Left forelimb (tissue), 1 donor: Measurements from ENCODE around the gene MRPL50.
"Not testable (repeated sequence)": the region's sequence is repeated elsewhere in the genome, so short reads cannot be mapped to it uniquely, and the experiment has no call there.

Experiments used
- DNase-seq: peaks from one replicate; pipeline ENCODE4 v3.0.0-alpha.2; 2018; ENCODE audit warnings: low spot score

Gene MRPL50

DNA sequence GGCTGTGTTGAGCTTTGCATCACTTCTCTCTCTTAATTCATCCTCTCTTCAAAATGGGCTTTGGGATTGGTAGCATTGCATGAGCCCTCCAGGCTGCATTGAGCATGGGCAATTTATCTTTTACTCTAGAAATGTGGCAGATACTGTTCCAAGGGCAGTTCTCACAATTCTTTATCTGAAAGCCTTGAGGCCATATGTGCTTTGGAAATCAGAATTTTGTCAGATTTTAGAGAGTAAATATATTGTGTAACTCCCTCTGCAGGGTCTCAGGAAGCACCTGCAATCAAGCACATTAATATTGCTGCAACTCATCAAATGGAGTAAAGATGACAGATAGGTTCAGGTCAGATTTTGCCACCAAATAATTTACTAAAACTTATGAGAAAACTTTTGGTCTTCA is 19.6 kb upstream of the MRPL50 start:
- DNase-seq = no peak

DNA sequence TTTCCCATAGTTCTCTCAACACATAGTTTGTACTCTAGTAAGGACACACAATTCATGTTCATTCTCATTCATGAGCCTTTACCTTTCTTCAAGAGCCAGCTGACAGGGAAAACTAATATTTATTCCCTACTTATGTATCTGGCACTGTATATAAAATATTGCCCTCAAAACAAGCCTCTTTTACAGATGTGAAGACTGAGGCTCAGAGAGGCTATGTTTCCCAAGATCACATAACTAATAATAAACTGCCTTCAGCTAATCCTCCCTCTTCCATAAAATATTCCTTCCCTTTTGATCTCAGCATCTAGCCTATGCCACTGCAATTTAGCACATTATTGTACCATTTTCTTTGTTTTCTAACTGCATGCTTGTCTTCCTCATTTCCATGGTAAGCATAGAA is 19.0 kb upstream of the MRPL50 start:
- no peak for DNase-seq

DNA sequence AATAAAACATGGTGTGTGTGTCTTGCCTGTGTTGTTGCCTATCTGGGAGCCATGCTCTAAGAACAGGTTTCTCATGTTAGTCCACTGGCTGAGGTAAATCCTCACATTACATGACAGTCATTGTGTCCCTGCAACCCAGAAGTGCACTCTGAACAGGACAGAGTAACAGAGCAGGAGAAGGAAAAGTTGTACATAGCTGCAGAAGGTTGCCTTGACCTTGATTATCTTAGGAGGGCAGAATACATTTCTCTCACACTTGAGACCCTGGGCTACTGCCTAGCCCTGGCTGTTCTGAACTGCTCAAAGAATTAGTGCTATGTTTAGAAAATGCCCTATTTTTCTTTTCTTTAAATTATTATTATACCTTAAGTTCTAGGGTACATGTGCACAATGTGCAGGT is 17.2 kb upstream of the MRPL50 start:
- no peak for DNase-seq

GRCh38 chr9:101414839-101415238 is 16.4 kb upstream of the MRPL50 start:
- DNase-seq = no peak

DNA sequence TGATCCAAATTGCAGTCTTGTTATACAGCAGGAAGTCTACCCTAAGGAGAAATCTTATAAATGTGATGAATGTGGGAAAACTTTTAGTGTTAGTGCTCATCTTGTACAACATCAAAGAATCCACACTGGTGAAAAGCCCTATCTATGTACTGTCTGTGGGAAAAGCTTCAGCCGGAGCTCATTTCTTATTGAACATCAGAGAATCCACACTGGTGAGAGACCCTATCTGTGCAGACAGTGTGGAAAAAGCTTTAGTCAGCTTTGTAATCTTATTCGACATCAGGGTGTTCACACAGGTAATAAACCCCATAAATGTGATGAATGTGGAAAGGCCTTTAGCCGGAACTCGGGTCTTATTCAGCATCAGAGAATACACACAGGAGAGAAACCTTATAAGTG is 10.7 kb upstream of the MRPL50 start:
- DNase-seq = no peak

DNA sequence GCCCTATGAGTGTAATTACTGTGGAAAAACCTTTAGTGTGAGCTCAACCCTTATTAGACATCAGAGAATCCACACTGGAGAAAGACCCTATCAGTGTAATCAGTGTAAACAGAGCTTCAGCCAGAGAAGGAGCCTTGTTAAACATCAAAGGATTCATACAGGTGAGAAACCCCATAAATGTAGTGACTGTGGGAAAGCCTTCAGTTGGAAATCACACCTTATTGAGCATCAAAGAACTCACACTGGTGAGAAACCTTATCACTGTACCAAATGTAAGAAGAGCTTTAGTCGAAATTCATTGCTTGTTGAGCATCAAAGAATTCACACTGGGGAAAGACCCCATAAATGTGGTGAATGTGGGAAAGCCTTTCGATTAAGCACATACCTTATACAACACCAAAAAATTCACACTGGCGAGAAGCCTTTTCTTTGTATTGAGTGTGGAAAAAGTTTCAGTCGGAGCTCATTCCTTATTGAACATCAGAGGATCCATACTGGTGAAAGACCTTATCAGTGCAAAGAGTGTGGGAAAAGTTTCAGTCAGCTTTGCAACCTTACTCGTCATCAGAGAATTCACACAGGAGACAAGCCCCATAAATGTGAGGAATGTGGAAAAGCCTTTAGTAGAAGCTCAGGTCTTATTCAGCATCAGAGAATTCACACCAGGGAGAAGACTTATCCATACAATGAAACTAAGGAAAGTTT is 10.1 kb upstream of the MRPL50 start:
- DNase-seq = no peak

- no peak for DNase-seq
These were observed 5.3 kb upstream of the MRPL50 start for GRCh38 chr9:101403516-101404285.

DNA sequence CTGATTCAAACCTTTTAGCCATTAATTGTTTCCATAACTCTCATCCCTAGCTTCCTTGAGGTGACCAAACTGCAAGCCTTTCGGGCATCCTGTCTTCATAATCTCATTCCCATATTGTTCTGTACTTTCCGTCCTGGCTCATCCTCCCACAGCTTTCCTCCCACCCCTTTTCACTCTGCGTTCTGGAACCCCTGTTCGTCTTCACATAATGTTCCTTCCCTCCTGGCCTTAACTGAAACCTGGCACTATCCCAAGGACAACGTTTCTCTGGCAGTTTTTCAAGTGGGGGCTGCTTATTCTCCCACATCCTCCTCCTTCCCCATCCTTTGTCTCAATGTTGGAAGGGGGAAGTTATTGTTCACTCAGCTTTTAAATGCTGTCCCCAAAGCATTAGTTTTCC is 1.7 kb upstream of the MRPL50 start:
- DNase-seq = no peak

- no peak for DNase-seq
These were observed 1.2 kb upstream of the MRPL50 start for GRCh38 chr9:101399643-101399970.

DNA sequence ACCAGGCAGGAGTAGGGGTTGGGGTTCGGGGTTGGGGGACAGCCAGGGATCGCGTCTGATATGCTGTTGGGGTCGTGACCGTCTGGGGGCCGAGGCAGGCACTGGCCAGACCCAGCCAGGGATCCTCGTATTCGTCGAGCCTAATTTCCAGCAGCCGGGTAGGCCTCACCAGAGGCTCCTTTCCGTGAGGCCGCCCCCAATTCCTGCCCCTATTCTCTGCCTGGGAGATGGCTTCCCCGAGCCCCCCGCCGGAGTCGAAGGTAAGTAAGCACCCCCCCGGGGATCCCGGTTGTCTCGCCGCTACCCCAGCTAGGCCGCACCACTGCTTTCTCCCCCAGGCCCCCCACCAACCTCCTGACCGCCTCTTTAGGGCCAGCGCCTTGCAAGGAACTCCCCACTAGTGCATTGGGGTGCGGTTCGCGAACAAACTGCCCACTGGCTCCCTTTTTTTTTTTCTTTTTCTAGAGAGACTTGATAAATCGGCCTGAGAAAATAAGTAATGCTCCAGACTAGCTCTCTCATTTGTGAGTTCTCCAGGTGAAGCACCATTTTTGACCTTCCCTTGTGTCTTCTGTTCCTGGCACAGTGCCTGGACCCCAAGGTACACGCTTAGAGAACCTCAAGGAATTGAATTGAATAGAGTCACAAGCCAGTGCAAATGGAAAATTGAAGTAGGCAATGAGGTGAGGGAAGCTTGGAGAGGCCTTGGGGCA is 668 bp upstream of the MRPL50 start:
- no peak for DNase-seq

GRCh38 chr9:101397746-101398067 is 711 bp downstream of the MRPL50 start:
- DNase-seq = no peak

- no peak for DNase-seq
These were observed 3.7 kb downstream of the MRPL50 start for GRCh38 chr9:101394687-101395086.

GRCh38 chr9:101393135-101393534 is 5.3 kb downstream of the MRPL50 start:
- no peak for DNase-seq

DNA sequence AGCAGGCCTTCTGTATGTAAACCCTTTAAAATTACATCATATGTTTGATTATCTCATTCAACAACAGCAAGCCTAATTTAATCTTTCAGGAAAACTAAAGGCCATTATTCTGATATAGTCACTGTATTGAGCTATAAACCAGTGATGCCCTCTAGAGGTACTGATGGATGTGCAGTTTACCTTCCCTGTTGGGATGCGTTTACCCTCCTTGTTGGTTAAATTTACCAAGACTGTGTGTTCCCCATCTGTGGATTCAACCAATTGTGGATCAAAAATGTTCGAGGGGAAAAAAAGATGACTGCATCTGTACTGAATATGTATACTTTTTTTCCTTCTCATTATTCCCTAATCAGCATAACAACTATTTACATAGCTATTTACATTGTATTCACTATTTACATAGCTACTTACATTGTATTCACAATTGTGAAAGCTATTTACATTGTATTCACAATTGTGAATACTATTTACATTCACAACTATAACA is 9.9 kb downstream of the MRPL50 start:
- no peak for DNase-seq

GRCh38 chr9:101387871-101388506 is 10.4 kb downstream of the MRPL50 start:
- no peak for DNase-seq

- not testable (repeated sequence) for DNase-seq
These were observed 13.4 kb downstream of the MRPL50 start, which contains the start of gene BAAT for GRCh38 chr9:101384873-101385536. Gene BAAT, minus strand, starts transcription at chr9:101385006. Its CDS starts 13,602 bp downstream, at chr9:101371404.

DNA sequence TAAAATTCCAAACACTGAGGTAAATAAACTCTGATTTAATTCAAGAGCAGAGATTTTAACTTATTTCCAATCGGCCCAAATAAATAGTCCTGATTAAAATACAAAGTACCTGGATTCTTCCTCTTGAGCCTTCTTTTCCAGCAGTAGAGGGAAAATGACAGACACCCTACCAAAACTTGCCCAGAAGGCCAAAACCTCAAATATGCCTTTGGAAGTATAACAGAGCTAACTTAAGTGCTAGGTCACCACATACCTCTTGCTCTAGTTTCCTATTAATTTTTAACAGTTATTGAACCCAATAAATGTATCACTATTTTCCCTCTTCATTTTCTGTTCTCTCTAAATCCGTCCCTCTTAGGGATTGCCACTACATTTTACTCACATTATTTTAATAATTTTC is 15.1 kb downstream of the MRPL50 start:
- DNase-seq = no peak

- DNase-seq = no peak
These were observed 16.5 kb downstream of the MRPL50 start for GRCh38 chr9:101381833-101382342.

DNA sequence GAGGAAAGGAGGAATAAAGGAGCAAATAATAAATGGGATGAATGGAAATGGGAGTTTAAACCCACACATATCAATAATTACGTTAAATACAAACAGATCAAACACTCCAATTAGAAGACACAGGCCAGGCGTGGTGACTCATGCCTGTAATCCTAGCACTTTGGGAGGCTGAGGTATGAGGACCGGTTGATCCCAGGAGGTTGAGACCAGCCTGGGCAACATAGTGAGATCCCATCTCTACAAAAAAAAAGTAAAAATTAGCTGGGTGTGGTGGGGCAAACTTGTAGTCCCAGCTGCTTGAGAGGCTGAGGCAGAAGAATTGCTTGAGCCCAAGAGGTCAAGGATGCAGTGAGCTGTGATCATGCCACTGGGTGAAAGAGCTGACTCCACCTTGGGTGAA is 17.3 kb downstream of the MRPL50 start:
- DNase-seq = no peak

DNA sequence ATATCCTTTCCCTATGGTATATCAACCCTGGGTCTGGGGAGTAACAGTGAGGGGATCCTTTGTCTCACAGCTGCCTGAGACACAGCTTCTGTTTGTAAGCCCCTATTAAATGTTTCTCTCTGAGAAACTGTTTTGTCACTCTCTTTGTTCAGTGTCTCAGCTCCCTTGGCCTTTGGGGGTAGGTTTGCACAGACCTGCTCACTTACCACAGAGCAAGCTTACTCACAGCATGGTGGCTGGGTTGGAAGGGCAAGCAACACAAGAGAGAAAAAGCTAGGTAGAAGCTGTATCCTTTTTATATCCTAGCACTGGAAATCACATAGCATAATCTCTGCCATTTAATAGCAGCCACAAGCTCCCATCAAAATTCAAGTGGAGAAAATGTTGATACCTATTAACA is 18.1 kb downstream of the MRPL50 start:
- no peak for DNase-seq

DNA sequence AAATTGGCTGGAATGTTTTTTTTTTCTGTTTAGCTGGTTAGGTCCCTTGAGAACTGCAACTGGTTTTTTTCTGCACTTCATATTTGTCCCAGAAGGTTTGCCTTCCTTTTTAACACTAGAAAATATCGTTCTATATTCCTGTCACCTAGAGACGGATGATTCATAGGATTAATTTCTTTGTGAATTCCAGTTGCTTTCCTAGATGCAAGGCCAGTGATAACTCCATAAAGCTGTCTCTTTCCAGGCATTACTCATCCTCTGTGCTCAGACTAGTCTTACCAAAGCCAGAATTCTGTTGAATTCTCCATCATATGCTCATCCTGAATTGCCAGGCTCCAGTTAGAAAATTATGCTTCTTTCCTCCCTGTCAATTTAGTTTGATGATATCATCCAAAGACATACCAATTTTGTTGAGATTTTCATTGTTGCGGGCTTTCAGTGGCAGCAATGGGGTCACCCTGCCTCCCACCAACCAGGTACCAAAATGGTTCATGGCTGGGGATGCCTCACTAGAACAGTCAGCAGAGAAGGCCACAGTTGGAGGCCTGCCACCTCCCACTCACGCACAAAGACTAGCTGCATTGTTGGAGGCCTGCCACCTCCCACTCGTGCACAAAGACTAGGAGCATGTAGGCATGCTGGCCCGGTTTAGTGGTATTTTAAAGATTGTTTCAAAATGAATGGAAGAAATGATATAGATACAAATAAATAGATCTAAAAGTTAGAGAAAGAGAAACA is 22.1 kb downstream of the MRPL50 start:
- no peak for DNase-seq
